MM.1S (cell line): Measurements from ENCODE around the gene CEP68.
"Not testable (repeated sequence)": the region's sequence is repeated elsewhere in the genome, so short reads cannot be mapped to it uniquely, and the experiment has no call there.

ENCODE experiments used
- DNase-seq: peaks from one replicate; pipeline ENCODE4 v3.0.0-alpha.2; 2015
- H2AFZ ChIP-seq: fragments of 300-600 bp; sonication (generic); 2 replicates; pipeline ENCODE4 v1.6.0; 2016; ENCODE audit warnings: antibody characterized with exemption, low read length
- H3F3A ChIP-seq: fragments of 300-600 bp; sonication (generic); 2 replicates; pipeline ENCODE4 v1.6.1; 2016; ENCODE audit warnings: mild to moderate bottlenecking, antibody characterized with exemption, low read length, moderate library complexity, mixed read lengths; ENCODE audit not compliant: insufficient read depth
- H3K27ac ChIP-seq: fragments of 300-600 bp; sonication (generic); 2 replicates; pipeline ENCODE4 v1.5.1; 2016; ENCODE audit warnings: mild to moderate bottlenecking, low read length
- H3K27me3 ChIP-seq: fragments of 300-600 bp; sonication (generic); replicated peaks from 2 replicates; pipeline ENCODE4 v1.6.0; 2016; ENCODE audit warnings: low read length; ENCODE audit not compliant: insufficient read depth
- H3K36me3 ChIP-seq: fragments of 300-600 bp; sonication (generic); replicated peaks from 2 replicates; pipeline ENCODE4 v1.6.1; 2016; ENCODE audit warnings: mild to moderate bottlenecking, low read length, mixed read lengths; ENCODE audit not compliant: insufficient read depth
- H3K4me1 ChIP-seq: fragments of 300-600 bp; sonication (generic); 2 replicates; pipeline ENCODE4 v1.6.1; 2016; ENCODE audit warnings: low read length, mixed read lengths
- H3K4me2 ChIP-seq: fragments of 300-600 bp; sonication (generic); 2 replicates; pipeline ENCODE4 v1.6.0; 2016; ENCODE audit warnings: low read depth, low read length
- H3K4me3 ChIP-seq: fragments of 300-600 bp; sonication (generic); 2 replicates; pipeline ENCODE4 v1.5.1; 2016; ENCODE audit warnings: low read length, mixed read lengths
- H3K79me2 ChIP-seq: fragments of 300-600 bp; sonication (generic); 2 replicates; pipeline ENCODE4 v1.6.1; 2016; ENCODE audit warnings: mixed run types, low read length, mixed read lengths
- H3K9ac ChIP-seq: fragments of 300-600 bp; sonication (generic); 2 replicates; pipeline ENCODE4 v1.6.1; 2016; ENCODE audit warnings: low read length, mixed read lengths
- H3K9me2 ChIP-seq: fragments of 300-600 bp; sonication (generic); replicated peaks from 2 replicates; pipeline ENCODE4 v1.6.1; 2016; ENCODE audit warnings: mild to moderate bottlenecking, low read length, mixed read lengths; ENCODE audit not compliant: insufficient read depth
- H3K9me3 ChIP-seq: fragments of 300-600 bp; sonication (generic); replicated peaks from 2 replicates; pipeline ENCODE4 v1.6.1; 2016; ENCODE audit warnings: mild to moderate bottlenecking, low read length, mixed read lengths; ENCODE audit not compliant: insufficient read depth
- H4K20me1 ChIP-seq: fragments of 300-600 bp; sonication (generic); 2 replicates; pipeline ENCODE4 v1.6.1; 2016; ENCODE audit warnings: mild to moderate bottlenecking, low read length, moderate library complexity, mixed read lengths; ENCODE audit not compliant: insufficient read depth
- EZH2 ChIP-seq: fragments of 300-600 bp; sonication (generic); optimal IDR thresholded peaks from 2 replicates; pipeline ENCODE3; 2017; ENCODE audit warnings: low read depth, mild to moderate bottlenecking, antibody characterized with exemption, low read length, mixed read lengths
- EZH2phosphoT487 ChIP-seq: fragments of 300-600 bp; sonication (generic); IDR thresholded peaks from 2 replicates; pipeline ENCODE4 v1.6.1; 2018; ENCODE audit warnings: antibody characterized with exemption, low read length
- TF ChIP-seq, protein P1 (sequence below): fragments of 300-600 bp; sonication (generic); IDR thresholded peaks from 2 replicates; pipeline ENCODE4 v1.5.1; 2016; ENCODE audit warnings: antibody characterized with exemption, low read length, mixed read lengths

Gene CEP68

GRCh38 chr2:65129286-65129825 lies 73.1 kb downstream of the CEP68 start:
- peak overlapping the region; percentile 98 for H3K4me3 ChIP-seq
- no peak for DNase-seq
- H4K20me1 ChIP-seq, result peaks cover 14% of the 10 kb centered on the region; the same call in 1 of the 2 replicates
- peak overlapping the region; percentile 98 for H3K9ac ChIP-seq
- no peaks in the 10 kb centered on the region for H3K36me3 ChIP-seq
- no peaks in the 10 kb centered on the region for H3K27me3 ChIP-seq
- peaks cover 56% of the 10 kb centered on the region for H3K79me2 ChIP-seq
- H3K9me3 ChIP-seq, result no peaks in the 10 kb centered on the region
- H3F3A ChIP-seq, result no peaks in the 10 kb centered on the region
- no peaks in the 10 kb centered on the region for H3K9me2 ChIP-seq
- peak overlapping the region; percentile 81 for H2AFZ ChIP-seq
- peak overlapping the region; percentile 67; the same call in 1 of the 2 replicates for H3K4me2 ChIP-seq
- TF ChIP-seq, protein P1, sequence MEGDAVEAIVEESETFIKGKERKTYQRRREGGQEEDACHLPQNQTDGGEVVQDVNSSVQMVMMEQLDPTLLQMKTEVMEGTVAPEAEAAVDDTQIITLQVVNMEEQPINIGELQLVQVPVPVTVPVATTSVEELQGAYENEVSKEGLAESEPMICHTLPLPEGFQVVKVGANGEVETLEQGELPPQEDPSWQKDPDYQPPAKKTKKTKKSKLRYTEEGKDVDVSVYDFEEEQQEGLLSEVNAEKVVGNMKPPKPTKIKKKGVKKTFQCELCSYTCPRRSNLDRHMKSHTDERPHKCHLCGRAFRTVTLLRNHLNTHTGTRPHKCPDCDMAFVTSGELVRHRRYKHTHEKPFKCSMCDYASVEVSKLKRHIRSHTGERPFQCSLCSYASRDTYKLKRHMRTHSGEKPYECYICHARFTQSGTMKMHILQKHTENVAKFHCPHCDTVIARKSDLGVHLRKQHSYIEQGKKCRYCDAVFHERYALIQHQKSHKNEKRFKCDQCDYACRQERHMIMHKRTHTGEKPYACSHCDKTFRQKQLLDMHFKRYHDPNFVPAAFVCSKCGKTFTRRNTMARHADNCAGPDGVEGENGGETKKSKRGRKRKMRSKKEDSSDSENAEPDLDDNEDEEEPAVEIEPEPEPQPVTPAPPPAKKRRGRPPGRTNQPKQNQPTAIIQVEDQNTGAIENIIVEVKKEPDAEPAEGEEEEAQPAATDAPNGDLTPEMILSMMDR, result no peak
- TF ChIP-seq EZH2 (no peak), EZH2phosphoT487 (no peak)
- H3K27ac ChIP-seq, result peak overlapping the region; percentile 76
- H3K4me1 ChIP-seq, result peaks cover 10% of the 10 kb centered on the region; the same call in 1 of the 2 replicates

DNA sequence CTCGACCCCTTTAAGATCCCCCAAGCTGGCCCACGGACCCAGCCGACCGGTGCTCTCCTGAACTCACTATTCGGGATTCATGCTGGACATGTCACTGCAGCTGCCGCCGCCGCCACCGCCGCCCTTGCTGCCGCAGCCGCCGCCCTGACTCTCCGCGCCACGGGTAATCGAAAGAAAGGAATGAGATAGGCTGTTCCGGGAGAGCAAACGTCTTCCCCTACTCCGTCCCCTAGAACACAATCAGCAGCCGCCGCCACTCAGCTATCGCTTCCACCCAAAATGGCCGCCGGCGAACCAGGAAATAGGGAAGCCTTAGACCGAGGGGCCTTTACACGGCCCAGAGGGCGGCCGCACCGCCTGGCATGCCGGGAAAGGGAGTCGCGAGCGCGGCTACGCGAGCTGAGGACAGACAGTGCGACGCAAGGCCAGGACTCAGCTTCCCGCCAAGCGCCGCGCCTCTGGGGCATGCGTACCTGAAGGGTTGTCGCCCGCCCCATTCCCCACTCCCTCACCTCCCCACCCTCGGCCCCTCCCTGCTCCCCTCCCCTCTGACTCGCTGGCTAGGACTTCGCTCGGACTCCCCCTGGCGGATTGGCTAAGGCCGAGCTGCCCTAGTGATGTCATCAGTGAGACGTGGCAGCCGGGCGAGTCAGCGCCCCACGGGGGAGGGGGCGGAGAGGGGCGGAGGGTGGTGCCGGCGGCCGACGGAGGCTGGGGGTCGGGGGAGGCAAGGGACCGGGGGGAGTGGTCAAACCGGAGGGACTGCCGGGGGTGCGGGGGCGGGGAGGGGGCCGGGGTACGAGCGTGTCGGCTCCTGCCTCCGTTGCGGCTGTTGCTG lies 73.8 kb downstream of the CEP68 start, which contains the start of gene RAB1A:
TSS of gene RAB1A (minus strand) at position 281 of the 838 bp plus-strand sequence. CDS start at position 90, 191 bp downstream.
- Histone ChIP-seq H3K79me2 (peaks cover 49% of the 10 kb centered on the region), H3F3A (no peaks in the 10 kb centered on the region), H3K9me2 (no peaks in the 10 kb centered on the region), H3K9me3 (no peaks in the 10 kb centered on the region), H3K27me3 (no peaks in the 10 kb centered on the region), H3K36me3 (no peaks in the 10 kb centered on the region), H3K9ac (peak within 1 kb of the TSS; percentile 98), H3K4me1 (peaks cover 10% of the 10 kb centered on the region; the same call in 1 of the 2 replicates), H2AFZ (peak within 1 kb of the TSS; percentile 81), H3K4me2 (peak within 1 kb of the TSS; percentile 67), H3K27ac (peak within 1 kb of the TSS; percentile 76), H3K4me3 (peak within 1 kb of the TSS; percentile 98), H4K20me1 (peaks cover 11% of the 10 kb centered on the region; the same call in 1 of the 2 replicates)
- DNase-seq, result peak; percentile 99
- TF ChIP-seq, protein P1, result peak; percentile 31; the same call in 1 of the 2 replicates
- TF ChIP-seq EZH2phosphoT487, result no peak

- peak overlapping the region; percentile 69 for H3K4me3 ChIP-seq
- peak overlapping the region; percentile 66 for H3K4me2 ChIP-seq
- no peaks in the 10 kb centered on the region for H3K36me3 ChIP-seq
- DNase-seq, result no peak
- H3K9ac ChIP-seq, result peak overlapping the region; percentile 74
- H3K27me3 ChIP-seq, result no peaks in the 10 kb centered on the region
- peaks cover 10% of the 10 kb centered on the region; the same call in 1 of the 2 replicates for H3K4me1 ChIP-seq
- peak overlapping the region; percentile 45 for H2AFZ ChIP-seq
- TF ChIP-seq, protein P1, result no peak
- no peak for TF ChIP-seq EZH2
- TF ChIP-seq EZH2phosphoT487, result no peak
- peaks cover 11% of the 10 kb centered on the region; the same call in 1 of the 2 replicates for H4K20me1 ChIP-seq
- H3K9me2 ChIP-seq, result no peaks in the 10 kb centered on the region
- H3K79me2 ChIP-seq, result peaks cover 42% of the 10 kb centered on the region
- no peaks in the 10 kb centered on the region for H3K9me3 ChIP-seq
- peak overlapping the region; percentile 22; the same call in 1 of the 2 replicates for H3K27ac ChIP-seq
- H3F3A ChIP-seq, result no peaks in the 10 kb centered on the region
These were observed 74.5 kb downstream of the CEP68 start for GRCh38 chr2:65130664-65131175.

DNA sequence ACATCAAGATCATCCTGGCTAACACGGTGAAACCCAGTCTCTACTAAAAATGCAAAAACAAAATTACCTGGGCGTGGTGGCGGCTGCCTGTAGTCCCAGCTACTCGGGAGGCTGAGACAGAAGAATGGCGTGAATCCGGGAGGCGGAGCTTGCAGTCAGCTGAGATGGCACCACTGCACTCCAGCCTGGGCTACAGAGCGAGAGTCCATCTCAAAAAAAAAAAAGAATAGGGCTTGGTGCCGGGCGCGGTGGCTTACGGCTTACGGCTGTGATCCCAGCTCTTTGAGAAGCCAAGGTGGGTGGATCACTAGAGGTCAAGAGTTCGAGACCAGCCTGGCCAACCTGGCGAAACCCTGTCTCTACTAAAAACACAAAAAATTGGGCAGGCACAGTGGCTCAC lies 76.7 kb downstream of the CEP68 start:
- not testable (repeated sequence) for DNase-seq, H2AFZ ChIP-seq, H4K20me1 ChIP-seq, H3K27ac ChIP-seq, H3K4me2 ChIP-seq, H3K9me3 ChIP-seq, H3K27me3 ChIP-seq, H3K4me1 ChIP-seq, H3F3A ChIP-seq, H3K9me2 ChIP-seq, H3K4me3 ChIP-seq, H3K9ac ChIP-seq, H3K36me3 ChIP-seq
- H3K79me2 ChIP-seq, result peaks cover 20% of the 10 kb centered on the region
